ENCODE results near the gene CBLC. TPM values are rescaled to one million over a fixed set of nuclear protein-coding genes. Genes with fewer than 3 reads are reported as not detected.
"Not testable (repeated sequence)": the region's sequence is repeated elsewhere in the genome, so short reads cannot be mapped to it uniquely, and the experiment has no call there.

Gene CBLC
- total RNA-seq, 1 donor = not detected

GRCh38 chr19:44819246-44819832, 41.6 kb downstream of the CBLC start:
- TF ChIP-seq, protein P1, sequence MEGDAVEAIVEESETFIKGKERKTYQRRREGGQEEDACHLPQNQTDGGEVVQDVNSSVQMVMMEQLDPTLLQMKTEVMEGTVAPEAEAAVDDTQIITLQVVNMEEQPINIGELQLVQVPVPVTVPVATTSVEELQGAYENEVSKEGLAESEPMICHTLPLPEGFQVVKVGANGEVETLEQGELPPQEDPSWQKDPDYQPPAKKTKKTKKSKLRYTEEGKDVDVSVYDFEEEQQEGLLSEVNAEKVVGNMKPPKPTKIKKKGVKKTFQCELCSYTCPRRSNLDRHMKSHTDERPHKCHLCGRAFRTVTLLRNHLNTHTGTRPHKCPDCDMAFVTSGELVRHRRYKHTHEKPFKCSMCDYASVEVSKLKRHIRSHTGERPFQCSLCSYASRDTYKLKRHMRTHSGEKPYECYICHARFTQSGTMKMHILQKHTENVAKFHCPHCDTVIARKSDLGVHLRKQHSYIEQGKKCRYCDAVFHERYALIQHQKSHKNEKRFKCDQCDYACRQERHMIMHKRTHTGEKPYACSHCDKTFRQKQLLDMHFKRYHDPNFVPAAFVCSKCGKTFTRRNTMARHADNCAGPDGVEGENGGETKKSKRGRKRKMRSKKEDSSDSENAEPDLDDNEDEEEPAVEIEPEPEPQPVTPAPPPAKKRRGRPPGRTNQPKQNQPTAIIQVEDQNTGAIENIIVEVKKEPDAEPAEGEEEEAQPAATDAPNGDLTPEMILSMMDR (IDR thresholded peaks at IDR 0.05; ENCODE audit: insufficient read depth, low read length) = no peak
- DNase-seq (ENCODE audit: low read depth) = no peak

DNA sequence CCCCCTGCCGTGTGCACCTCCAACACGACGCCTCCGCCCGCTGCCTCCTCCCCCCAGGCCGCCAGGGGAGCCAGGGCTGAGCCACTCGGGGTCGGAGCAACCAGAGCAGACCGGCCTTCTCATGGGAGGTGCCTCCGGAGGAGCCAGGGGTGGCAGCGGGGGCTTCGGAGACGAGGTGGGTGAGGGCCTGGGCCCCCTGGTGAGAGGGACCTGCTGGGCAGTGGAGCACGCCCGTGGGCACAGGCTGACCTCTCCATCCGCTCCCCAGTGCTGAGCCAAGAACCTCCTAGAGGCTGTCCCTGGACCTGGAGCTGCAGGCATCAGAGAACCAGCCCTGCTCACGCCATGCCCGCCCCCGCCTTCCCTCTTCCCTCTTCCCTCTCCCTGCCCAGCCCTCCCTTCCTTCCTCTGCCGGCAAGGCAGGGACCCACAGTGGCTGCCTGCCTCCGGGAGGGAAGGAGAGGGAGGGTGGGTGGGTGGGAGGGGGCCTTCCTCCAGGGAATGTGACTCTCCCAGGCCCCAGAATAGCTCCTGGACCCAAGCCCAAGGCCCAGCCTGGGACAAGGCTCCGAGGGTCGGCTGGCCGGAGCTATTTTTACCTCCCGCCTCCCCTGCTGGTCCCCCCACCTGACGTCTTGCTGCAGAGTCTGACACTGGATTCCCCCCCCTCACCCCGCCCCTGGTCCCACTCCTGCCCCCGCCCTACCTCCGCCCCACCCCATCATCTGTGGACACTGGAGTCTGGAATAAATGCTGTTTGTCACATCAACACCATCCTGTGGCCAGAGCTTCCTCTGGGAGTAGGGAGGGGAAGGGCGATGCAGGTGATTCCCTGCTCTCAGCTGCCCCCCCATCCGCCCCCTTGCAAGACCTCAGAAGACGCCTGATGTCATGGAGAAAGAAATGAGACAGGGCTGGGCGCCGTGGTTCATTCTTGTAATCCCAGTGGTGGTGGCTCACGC, 43.2 kb downstream of the CBLC start:
- no peak overlapping the region for H3K4me3 ChIP-seq (ENCODE audit: low read depth, low read length)
- DNase-seq (ENCODE audit: low read depth) = no peak
- TF ChIP-seq, protein P1 (IDR thresholded peaks at IDR 0.05; ENCODE audit: insufficient read depth, low read length) = no peak

More at GRCh38 chr19:44819246-44819832, 41.6 kb downstream of the CBLC start:
- no peak overlapping the region for H3K4me3 ChIP-seq (ENCODE audit: low read depth, low read length)

DNA sequence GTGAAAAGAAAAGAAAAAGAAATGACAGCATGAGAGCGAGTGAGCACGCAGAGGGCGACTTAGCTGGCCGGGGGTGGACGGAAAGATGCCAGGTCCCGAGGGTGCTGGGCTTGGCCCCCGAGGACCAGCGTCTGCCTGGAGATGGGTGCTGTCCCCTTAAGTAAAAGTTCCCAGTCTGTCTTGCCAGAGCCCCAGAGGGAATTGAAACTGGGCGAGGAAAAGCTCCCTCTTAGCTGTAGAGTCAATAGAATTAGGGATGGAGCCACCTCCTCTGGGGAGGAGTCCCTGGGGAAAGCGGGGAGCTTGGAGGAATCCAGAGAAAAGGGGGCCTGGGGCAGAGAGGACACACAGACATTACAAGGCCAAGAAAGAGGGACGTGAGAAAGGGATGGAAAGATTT, 44.5 kb downstream of the CBLC start:
- no peak overlapping the region for H3K4me3 ChIP-seq (ENCODE audit: low read depth, low read length)
- no peak for DNase-seq (ENCODE audit: low read depth)
- TF ChIP-seq, protein P1 (IDR thresholded peaks at IDR 0.05; ENCODE audit: insufficient read depth, low read length) = no peak

DNA sequence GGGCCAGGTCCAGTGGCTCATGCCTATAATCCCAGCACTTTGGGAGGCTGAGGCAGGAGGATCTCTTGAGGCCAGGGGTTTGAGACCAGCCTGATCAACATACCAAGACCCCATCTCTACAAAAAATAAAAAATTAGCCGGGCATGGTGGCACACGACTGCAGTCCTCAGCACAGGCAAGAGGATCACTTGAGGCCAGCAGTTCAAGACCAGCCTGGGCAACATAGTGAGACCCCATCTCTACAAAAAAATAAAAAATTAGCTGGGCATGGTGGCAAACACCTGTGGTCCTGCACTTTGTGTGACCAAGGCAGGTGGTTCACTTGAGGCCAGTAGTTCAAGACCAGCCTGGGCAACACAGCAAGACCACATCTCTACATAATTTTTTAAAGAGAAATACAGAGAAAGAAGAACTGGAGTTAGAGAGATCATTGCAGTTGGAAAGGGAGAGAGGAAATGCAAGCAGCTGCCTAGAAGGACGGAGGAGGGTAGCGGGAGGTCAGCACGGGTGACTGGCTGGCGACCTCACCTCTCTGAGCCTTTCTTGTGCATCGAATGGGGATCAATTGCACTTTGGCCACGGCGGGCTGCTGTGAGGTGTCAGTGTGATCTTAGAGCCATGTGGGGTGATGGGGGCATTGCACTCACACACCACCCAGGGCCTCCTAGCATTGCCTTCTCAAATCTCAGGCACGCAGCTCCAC, 45.1 kb downstream of the CBLC start:
- TF ChIP-seq, protein P1 (IDR thresholded peaks at IDR 0.05; ENCODE audit: insufficient read depth, low read length) = no peak
- H3K4me3 ChIP-seq (ENCODE audit: low read depth, low read length) = no peak overlapping the region
- no peak for DNase-seq (ENCODE audit: low read depth)

GRCh38 chr19:44823373-44823698, 45.6 kb downstream of the CBLC start:
- H3K4me3 ChIP-seq (ENCODE audit: low read depth, low read length) = no peak overlapping the region
- TF ChIP-seq, protein P1 (IDR thresholded peaks at IDR 0.05; ENCODE audit: insufficient read depth, low read length) = no peak
- DNase-seq (ENCODE audit: low read depth) = no peak

GRCh38 chr19:44824761-44825160, 47.1 kb downstream of the CBLC start:
- H3K4me3 ChIP-seq (ENCODE audit: low read depth, low read length) = no peak overlapping the region
- DNase-seq (ENCODE audit: low read depth) = no peak
- TF ChIP-seq, protein P1 (IDR thresholded peaks at IDR 0.05; ENCODE audit: insufficient read depth, low read length) = no peak

GRCh38 chr19:44832875-44833274, 55.2 kb downstream of the CBLC start:
- DNase-seq (ENCODE audit: low read depth); H3K4me3 ChIP-seq (ENCODE audit: low read depth, low read length): not testable (repeated sequence)

- not testable (repeated sequence) for H3K4me3 ChIP-seq (ENCODE audit: low read depth, low read length); DNase-seq (ENCODE audit: low read depth)
These were observed 56.7 kb downstream of the CBLC start for GRCh38 chr19:44834399-44834798.
